ENCODE data around the gene TRIM44.

Gene TRIM44, protein sequence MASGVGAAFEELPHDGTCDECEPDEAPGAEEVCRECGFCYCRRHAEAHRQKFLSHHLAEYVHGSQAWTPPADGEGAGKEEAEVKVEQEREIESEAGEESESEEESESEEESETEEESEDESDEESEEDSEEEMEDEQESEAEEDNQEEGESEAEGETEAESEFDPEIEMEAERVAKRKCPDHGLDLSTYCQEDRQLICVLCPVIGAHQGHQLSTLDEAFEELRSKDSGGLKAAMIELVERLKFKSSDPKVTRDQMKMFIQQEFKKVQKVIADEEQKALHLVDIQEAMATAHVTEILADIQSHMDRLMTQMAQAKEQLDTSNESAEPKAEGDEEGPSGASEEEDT

GRCh38 chr11:35662649-35663407 lies at the start of gene TRIM44:
Gene TRIM44, plus strand, starts transcription at chr11:35662775. Its CDS starts 337 bp downstream, at chr11:35663112.
- Histone ChIP-seq H3K27ac (ENCODE audit: low read depth, low read length) (peak within 1 kb of the TSS; percentile 89), H3K27me3 (ENCODE audit: control insufficient read depth, insufficient read depth, low read length) (no peaks in the 10 kb centered on the region), H3K4me1 (ENCODE audit: control insufficient read depth, insufficient read depth, low read length) (peaks cover 6% of the 10 kb centered on the region), H3K36me3 (ENCODE audit: control insufficient read depth, insufficient read depth, low read length) (no peaks in the 10 kb centered on the region), H3K9ac (ENCODE audit: low read length) (peak within 1 kb of the TSS; percentile 88), H3K4me3 (ENCODE audit: low read length) (peak within 1 kb of the TSS; percentile 99)

- Histone ChIP-seq H3K36me3 (ENCODE audit: control insufficient read depth, insufficient read depth, low read length) (no peaks in the 10 kb centered on the region), H3K4me1 (ENCODE audit: control insufficient read depth, insufficient read depth, low read length) (peaks cover 8% of the 10 kb centered on the region), H3K9ac (ENCODE audit: low read length) (no peak overlapping the region), H3K27ac (ENCODE audit: low read depth, low read length) (no peak overlapping the region), H3K27me3 (ENCODE audit: control insufficient read depth, insufficient read depth, low read length) (peaks cover 2% of the 10 kb centered on the region), H3K4me3 (ENCODE audit: low read length) (no peak overlapping the region)
These were observed 47.5 kb upstream of the TRIM44 start for GRCh38 chr11:35614939-35615569.

- H3K4me1 ChIP-seq (ENCODE audit: control insufficient read depth, insufficient read depth, low read length): peaks cover 8% of the 10 kb centered on the region
These were observed 46.4 kb upstream of the TRIM44 start for GRCh38 chr11:35615921-35616900.

GRCh38 chr11:35617316-35617686 lies 45.3 kb upstream of the TRIM44 start:
- Histone ChIP-seq H3K4me1 (ENCODE audit: control insufficient read depth, insufficient read depth, low read length) (peaks cover 8% of the 10 kb centered on the region), H3K27ac (ENCODE audit: low read depth, low read length) (no peak overlapping the region), H3K4me3 (ENCODE audit: low read length) (peak overlapping the region; percentile 38), H3K9ac (ENCODE audit: low read length) (no peak overlapping the region), H3K36me3 (ENCODE audit: control insufficient read depth, insufficient read depth, low read length) (no peaks in the 10 kb centered on the region), H3K27me3 (ENCODE audit: control insufficient read depth, insufficient read depth, low read length) (peaks cover 2% of the 10 kb centered on the region)

More at GRCh38 chr11:35615921-35616900, 46.4 kb upstream of the TRIM44 start:
- no peak overlapping the region for H3K4me3 ChIP-seq (ENCODE audit: low read length)
- H3K27ac ChIP-seq (ENCODE audit: low read depth, low read length): no peak overlapping the region
- H3K27me3 ChIP-seq (ENCODE audit: control insufficient read depth, insufficient read depth, low read length): peaks cover 2% of the 10 kb centered on the region
- no peak overlapping the region for H3K9ac ChIP-seq (ENCODE audit: low read length)
- H3K36me3 ChIP-seq (ENCODE audit: control insufficient read depth, insufficient read depth, low read length): no peaks in the 10 kb centered on the region

- Histone ChIP-seq H3K27ac (ENCODE audit: low read depth, low read length) (peak within 1 kb of the TSS; percentile 59), H3K36me3 (ENCODE audit: control insufficient read depth, insufficient read depth, low read length) (no peaks in the 10 kb centered on the region), H3K27me3 (ENCODE audit: control insufficient read depth, insufficient read depth, low read length) (peaks cover 2% of the 10 kb centered on the region), H3K9ac (ENCODE audit: low read length) (no peak within 1 kb of the TSS), H3K4me1 (ENCODE audit: control insufficient read depth, insufficient read depth, low read length) (peaks cover 8% of the 10 kb centered on the region), H3K4me3 (ENCODE audit: low read length) (peak within 1 kb of the TSS; percentile 57)
These were observed 44.7 kb upstream of the TRIM44 start, which contains the start of gene FJX1 for GRCh38 chr11:35617687-35618496. Gene FJX1, plus strand, starts transcription at chr11:35618460. Its CDS starts 177 bp downstream, at chr11:35618637.

- H3K27ac ChIP-seq (ENCODE audit: low read depth, low read length): peak overlapping the region; percentile 38
- H3K4me1 ChIP-seq (ENCODE audit: control insufficient read depth, insufficient read depth, low read length): peaks cover 8% of the 10 kb centered on the region
- no peak overlapping the region for H3K9ac ChIP-seq (ENCODE audit: low read length)
- H3K36me3 ChIP-seq (ENCODE audit: control insufficient read depth, insufficient read depth, low read length): no peaks in the 10 kb centered on the region
- peaks cover 2% of the 10 kb centered on the region for H3K27me3 ChIP-seq (ENCODE audit: control insufficient read depth, insufficient read depth, low read length)
- peak overlapping the region; percentile 57 for H3K4me3 ChIP-seq (ENCODE audit: low read length)
These were observed 44.0 kb upstream of the TRIM44 start for GRCh38 chr11:35618497-35619115.

GRCh38 chr11:35619116-35619854 lies 43.3 kb upstream of the TRIM44 start:
- Histone ChIP-seq H3K27me3 (ENCODE audit: control insufficient read depth, insufficient read depth, low read length) (peaks cover 2% of the 10 kb centered on the region), H3K36me3 (ENCODE audit: control insufficient read depth, insufficient read depth, low read length) (no peaks in the 10 kb centered on the region), H3K9ac (ENCODE audit: low read length) (no peak overlapping the region), H3K27ac (ENCODE audit: low read depth, low read length) (no peak overlapping the region), H3K4me1 (ENCODE audit: control insufficient read depth, insufficient read depth, low read length) (peaks cover 8% of the 10 kb centered on the region), H3K4me3 (ENCODE audit: low read length) (peak overlapping the region; percentile 57)

DNA sequence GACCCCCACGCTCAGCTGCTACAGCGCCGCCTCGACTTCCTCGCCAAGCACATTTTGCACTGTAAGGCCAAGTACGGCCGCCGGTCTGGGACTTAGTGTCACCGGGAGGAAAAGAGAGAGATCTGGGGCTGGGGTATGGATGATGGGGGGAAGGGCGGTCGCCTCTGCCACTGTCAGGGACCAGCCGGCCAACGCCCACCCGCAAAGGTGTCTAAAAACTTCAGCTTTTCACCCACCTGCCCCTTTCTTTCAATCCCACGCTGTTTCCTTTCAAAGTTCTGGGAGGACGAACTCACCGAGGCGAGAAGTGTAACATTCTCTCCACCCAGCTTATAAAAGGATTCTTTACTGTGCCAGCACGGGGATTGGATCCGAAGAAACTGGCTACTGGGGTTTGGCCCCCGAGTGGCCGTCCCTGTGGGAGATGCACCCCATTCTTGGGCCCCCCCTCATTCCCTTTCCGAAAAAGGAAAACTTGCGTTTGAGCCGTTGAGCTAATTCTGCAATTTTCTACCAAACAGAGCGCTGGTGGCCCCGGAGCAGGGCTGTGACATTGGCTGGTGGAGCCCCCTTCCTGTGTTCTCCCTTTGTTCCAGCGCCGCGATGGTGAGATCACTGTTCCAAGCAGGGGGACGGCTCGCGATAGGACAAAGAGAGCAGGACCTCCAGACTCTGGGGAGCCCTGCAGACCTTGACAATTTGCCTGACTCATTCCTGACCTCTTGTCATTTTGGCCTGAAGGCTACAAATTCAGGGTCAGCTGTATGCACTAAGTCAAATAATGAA lies 42.5 kb upstream of the TRIM44 start:
- H3K9ac ChIP-seq (ENCODE audit: low read length): no peak overlapping the region
- peaks cover 2% of the 10 kb centered on the region for H3K27me3 ChIP-seq (ENCODE audit: control insufficient read depth, insufficient read depth, low read length)
- H3K27ac ChIP-seq (ENCODE audit: low read depth, low read length): no peak overlapping the region
- peaks cover 8% of the 10 kb centered on the region for H3K4me1 ChIP-seq (ENCODE audit: control insufficient read depth, insufficient read depth, low read length)
- H3K36me3 ChIP-seq (ENCODE audit: control insufficient read depth, insufficient read depth, low read length): no peaks in the 10 kb centered on the region
- peak overlapping the region; percentile 57 for H3K4me3 ChIP-seq (ENCODE audit: low read length)

- no peaks in the 10 kb centered on the region for H3K36me3 ChIP-seq (ENCODE audit: control insufficient read depth, insufficient read depth, low read length)
- peaks cover 2% of the 10 kb centered on the region for H3K27me3 ChIP-seq (ENCODE audit: control insufficient read depth, insufficient read depth, low read length)
- no peak overlapping the region for H3K4me3 ChIP-seq (ENCODE audit: low read length)
- peaks cover 8% of the 10 kb centered on the region for H3K4me1 ChIP-seq (ENCODE audit: control insufficient read depth, insufficient read depth, low read length)
- no peak overlapping the region for H3K9ac ChIP-seq (ENCODE audit: low read length)
- no peak overlapping the region for H3K27ac ChIP-seq (ENCODE audit: low read depth, low read length)
These were observed 41.8 kb upstream of the TRIM44 start for GRCh38 chr11:35620795-35621194.

DNA sequence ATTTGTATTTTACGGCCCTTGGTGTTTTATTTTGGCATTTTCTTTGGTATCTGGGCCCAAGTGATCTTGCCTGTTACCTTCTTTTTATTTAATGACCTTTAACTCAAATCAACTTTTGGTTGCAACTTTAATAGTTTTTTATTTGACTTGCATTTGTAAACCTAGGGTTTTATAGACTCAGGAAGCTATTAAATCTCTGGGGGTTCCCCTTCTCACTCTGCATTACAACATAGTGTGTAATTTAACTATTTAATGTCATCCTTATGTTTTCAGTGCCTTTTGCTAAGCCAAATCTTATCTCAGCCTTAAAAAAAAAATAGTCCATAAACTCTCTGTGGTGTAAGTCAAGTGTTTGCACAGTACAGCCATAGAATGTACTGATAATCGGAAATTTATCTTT lies 41.0 kb upstream of the TRIM44 start:
- peaks cover 8% of the 10 kb centered on the region for H3K4me1 ChIP-seq (ENCODE audit: control insufficient read depth, insufficient read depth, low read length)
- no peak overlapping the region for H3K4me3 ChIP-seq (ENCODE audit: low read length)
- no peak overlapping the region for H3K9ac ChIP-seq (ENCODE audit: low read length)
- peaks cover 2% of the 10 kb centered on the region for H3K27me3 ChIP-seq (ENCODE audit: control insufficient read depth, insufficient read depth, low read length)
- H3K36me3 ChIP-seq (ENCODE audit: control insufficient read depth, insufficient read depth, low read length): no peaks in the 10 kb centered on the region
- H3K27ac ChIP-seq (ENCODE audit: low read depth, low read length): no peak overlapping the region
